Umbilical cord (tissue), 2 donors: Measurements from ENCODE around the gene RNF208. TPM values are rescaled to one million over a fixed set of nuclear protein-coding genes. Genes with fewer than 3 reads are reported as not detected.

Experiments used
- DNase-seq: peaks from one replicate; pipeline ENCODE4 v3.0.0-alpha.2; 2015; ENCODE audit warnings: low spot score
- total RNA-seq: library from RNA; depleted of rRNA; stranded (reverse); fragments of >200 nt; gene quantifications from one replicate; pipeline ENCODE4 v1.2.3, GENCODE V29; 2014; ENCODE audit warnings: low replicate concordance; ENCODE audit not compliant: insufficient read depth

RNF208 gene
- total RNA-seq, 1 donor from 2014 or later: not detected

GRCh38 chr9:137215196-137215986 is 6.6 kb downstream of the RNF208 start:
- DNase-seq: no peak

- DNase-seq: no peak
Observed at GRCh38 chr9:137214620-137215019, 7.4 kb downstream of the RNF208 start.

- no peak for DNase-seq
Observed at GRCh38 chr9:137213160-137214060, 8.6 kb downstream of the RNF208 start.

GRCh38 chr9:137212520-137212919 is 9.5 kb downstream of the RNF208 start:
- no peak for DNase-seq

GRCh38 chr9:137211532-137211931 is 10.5 kb downstream of the RNF208 start:
- DNase-seq: no peak

GRCh38 chr9:137206602-137207001 is 15.4 kb downstream of the RNF208 start:
- no peak for DNase-seq

- DNase-seq: peak; percentile 90
Observed at GRCh38 chr9:137205126-137206069, 16.6 kb downstream of the RNF208 start, which contains the start of the genes NDOR1 and TMEM203. NDOR1 (plus strand) TSS chr9:137205700; CDS start chr9:137205778, 78 bp downstream. TMEM203 (minus strand) TSS chr9:137205648; CDS start chr9:137205414, 234 bp downstream.

GRCh38 chr9:137204731-137205125 is 17.3 kb downstream of the RNF208 start:
- DNase-seq: no peak

- DNase-seq: no peak
Observed at GRCh38 chr9:137202966-137203365, 19.1 kb downstream of the RNF208 start.

GRCh38 chr9:137201205-137201868 is 20.7 kb downstream of the RNF208 start:
- DNase-seq: no peak

GRCh38 chr9:137200311-137201204 is 21.5 kb downstream of the RNF208 start, which contains the start of gene TPRN:
TPRN (minus strand) TSS chr9:137200741; CDS start chr9:137200711, 30 bp downstream.
- peak; percentile 100 for DNase-seq

GRCh38 chr9:137199411-137200121 is 22.5 kb downstream of the RNF208 start:
- DNase-seq: peak; percentile 38

GRCh38 chr9:137198902-137199283 is 23.1 kb downstream of the RNF208 start:
- DNase-seq: no peak

GRCh38 chr9:137198051-137198901 is 23.8 kb downstream of the RNF208 start:
- DNase-seq: no peak

- DNase-seq: peak; percentile 19
Observed at GRCh38 chr9:137195525-137196220, 26.4 kb downstream of the RNF208 start.

- DNase-seq: no peak
Observed at GRCh38 chr9:137194909-137195308, 27.1 kb downstream of the RNF208 start.

- no peak for DNase-seq
Observed at GRCh38 chr9:137194388-137194787, 27.7 kb downstream of the RNF208 start.
